ENCODE data around the gene ACVR2B.

ACVR2B gene

DNA sequence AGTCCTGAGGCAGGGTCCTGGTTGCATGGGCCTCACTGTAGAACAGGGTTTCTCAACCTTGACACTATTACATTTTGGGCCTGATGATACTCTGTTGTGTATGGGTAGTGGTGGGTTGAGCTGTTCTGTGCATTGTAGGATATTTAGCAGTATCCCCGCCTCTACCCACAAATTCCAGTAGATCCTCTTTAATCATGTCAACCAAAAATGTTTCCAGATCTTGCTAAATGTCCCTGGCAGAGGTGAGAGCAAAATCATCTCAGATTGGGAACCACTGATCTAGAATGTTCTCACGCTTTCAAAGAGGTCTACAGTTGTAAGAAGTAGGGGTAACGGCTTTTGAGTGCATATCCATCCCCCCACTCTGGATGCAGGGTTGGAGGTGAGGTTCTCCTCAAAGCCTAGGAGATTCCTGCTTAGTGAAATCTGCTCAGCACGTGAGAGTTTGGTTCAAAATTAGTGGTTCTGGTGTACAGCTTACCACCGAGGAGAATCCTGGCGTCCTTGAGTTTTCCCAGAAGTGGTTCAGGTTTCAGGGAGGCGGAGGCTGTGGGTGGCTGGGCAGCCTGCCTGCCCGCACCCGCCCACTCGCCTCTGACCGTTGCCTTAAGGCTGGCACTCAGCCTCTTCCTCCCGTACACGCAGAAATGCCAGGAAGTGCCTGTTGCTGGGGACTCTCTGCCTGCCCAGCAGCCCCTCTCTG is 5.3 kb downstream of the ACVR2B start:
- DNase-seq: no peak

GRCh38 chr3:38459499-38460048 is 5.9 kb downstream of the ACVR2B start:
- no peak for DNase-seq

GRCh38 chr3:38460377-38461270 is 6.9 kb downstream of the ACVR2B start:
- DNase-seq: no peak

DNA sequence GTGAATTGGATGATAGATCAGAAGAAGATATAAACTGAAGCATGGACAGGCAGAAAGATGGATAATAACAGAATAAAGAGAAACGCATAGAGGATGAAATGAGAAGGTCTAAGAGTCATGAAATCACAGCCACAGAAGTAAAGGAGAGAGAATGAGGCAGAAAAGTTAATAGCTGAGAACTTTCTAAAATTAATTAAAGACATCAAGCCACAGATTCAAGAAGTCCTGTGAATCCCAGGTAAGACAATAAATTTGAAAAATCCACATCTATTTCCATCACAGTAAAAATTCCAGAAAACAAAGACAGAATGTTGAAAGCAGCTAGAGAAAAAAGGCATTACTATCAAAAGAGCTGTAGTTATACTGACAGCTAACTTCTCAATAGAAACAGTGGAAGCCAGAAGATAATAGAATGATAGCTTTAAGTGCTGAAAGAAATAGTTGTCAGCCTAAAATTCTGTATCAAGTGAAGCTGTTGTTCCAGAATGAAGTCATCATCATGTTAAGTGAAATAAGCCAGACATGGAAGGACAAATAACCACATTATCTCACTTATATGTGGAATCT is 12.0 kb downstream of the ACVR2B start:
- DNase-seq: no peak

DNA sequence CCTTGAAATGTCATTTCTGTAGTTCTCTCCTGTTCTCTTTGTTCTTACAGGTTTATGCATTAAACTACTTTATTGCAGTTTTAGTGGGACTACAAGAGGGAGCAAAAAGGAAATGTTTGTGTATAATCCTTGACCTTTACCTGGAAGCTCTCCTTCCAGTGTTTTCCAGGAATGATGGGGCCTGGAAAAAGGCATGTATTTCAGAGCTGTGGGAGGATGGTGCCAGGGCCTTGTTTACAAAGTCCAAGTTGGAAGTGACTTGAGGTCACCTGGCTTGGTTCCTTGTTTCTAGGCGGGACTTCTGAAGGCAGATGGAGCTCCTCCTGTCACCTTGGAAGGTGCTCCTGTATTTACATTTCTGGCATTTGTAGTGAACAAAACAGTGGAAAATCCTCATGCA is 15.1 kb downstream of the ACVR2B start:
- no peak for DNase-seq

- DNase-seq: no peak
Measured at GRCh38 chr3:38469852-38470251, 16.2 kb downstream of the ACVR2B start.

DNA sequence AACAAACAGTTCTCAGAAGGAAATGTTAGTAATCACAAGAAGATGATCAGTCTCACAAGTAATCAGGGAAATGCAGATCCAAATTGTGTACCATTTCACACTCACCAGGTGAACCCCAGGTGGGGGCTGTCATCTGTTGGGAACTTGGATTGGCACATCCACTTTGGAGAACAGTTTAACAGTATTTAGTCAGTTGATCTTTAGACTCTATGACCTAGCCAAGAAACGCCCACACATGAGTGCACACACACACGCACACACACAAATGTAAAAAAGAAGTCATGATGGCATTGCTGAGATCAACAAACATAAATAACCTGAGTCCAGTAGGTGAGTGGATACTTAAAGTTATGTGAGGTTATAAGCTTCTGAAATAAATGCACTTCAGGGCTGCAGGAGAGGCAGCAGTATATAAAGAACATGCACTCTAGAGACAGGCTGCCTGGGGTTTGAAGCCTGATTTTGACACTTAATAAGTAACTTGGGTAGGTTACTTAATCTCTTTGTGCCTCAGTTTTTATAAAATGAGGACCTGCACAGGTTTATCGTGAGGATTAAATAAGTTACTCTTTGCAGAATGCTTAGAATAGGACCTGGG is 17.7 kb downstream of the ACVR2B start:
- DNase-seq: no peak

- no peak for DNase-seq
Measured at GRCh38 chr3:38472342-38472741, 18.7 kb downstream of the ACVR2B start.

DNA sequence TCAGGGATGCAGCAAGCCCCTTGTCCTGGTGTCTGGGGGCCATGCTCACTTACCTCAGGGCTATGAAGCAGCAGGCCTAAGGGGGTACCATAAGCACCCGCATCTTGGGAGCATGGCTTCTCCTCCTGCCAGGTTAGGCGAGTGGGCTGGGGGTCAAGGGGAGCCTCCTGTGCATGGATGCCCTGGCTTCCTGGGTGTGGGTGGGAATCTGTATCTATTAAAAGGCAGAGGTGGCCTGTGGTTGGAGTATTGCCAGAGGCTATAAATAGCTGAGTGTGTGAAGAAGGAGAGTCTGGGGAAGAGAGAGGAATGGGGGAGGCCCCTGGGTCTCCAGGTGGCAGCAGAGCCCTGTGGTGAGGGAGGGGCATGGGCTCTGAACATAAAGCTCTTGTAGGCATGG is 19.5 kb downstream of the ACVR2B start:
- no peak for DNase-seq

DNA sequence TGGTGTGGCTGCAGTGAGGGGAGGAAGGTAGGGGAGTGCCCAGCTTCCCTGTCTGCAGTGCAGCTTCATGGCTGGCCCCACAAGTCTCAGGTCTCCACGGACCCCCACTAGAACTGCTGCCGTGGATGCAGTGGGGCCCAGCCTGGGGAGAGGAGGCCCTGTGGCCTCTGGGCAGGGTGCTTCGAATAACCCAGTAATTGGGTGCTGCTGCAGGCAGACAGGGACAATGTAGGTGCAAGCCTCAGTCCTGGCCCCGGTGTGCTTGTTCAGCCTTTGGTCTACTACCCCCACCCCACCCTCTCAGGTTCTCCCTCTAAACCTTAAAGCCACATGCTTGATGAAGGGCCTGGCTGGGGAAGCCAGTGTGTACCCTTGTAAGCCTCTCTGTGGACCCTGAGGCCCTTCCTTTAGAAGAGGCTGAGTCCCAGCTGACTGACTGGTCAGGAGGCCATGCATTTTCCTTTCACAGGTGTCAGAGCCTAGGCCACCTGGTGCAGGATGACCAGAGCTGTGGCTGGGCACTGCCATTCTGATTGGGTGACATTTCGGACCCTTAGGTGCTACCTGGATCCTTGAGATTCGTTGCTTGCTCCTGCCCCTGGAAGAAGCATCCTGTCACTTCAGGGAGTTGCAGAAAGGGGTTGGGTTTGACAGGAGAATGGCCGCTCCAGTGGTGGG is 21.4 kb downstream of the ACVR2B start:
- DNase-seq: no peak

GRCh38 chr3:38475716-38476115 is 22.0 kb downstream of the ACVR2B start:
- no peak for DNase-seq

DNA sequence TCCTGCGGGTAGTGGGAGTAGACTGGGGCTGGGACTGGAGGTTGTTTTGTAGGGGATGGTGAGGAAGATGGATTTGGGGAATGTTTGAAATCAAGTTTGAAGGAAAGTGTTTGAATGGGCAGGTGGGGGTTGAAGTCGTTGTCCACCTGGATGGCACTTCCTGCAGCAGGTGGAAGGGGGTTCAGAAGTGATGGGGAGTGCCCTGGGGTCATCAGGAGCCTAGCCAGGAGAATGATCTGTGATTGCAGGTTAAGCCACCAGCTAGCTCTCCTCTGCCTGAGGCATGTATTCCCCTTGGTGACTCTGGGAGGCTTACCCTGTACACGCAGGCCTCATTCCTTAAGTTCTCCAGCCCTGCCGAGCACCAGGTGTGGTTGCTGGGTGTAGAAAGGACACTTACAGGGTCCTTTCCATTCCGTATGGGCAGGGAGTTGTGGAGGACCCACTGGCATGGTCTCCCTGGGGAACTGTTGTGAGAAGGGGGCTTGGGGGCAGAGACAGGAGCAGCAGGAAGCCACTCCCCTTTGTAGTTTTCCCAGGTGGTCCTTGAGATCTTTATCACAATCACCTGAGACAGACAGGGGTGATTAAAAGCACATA is 22.6 kb downstream of the ACVR2B start:
- no peak for DNase-seq

- no peak for DNase-seq
Measured at GRCh38 chr3:38477057-38477820, 23.5 kb downstream of the ACVR2B start.

DNA sequence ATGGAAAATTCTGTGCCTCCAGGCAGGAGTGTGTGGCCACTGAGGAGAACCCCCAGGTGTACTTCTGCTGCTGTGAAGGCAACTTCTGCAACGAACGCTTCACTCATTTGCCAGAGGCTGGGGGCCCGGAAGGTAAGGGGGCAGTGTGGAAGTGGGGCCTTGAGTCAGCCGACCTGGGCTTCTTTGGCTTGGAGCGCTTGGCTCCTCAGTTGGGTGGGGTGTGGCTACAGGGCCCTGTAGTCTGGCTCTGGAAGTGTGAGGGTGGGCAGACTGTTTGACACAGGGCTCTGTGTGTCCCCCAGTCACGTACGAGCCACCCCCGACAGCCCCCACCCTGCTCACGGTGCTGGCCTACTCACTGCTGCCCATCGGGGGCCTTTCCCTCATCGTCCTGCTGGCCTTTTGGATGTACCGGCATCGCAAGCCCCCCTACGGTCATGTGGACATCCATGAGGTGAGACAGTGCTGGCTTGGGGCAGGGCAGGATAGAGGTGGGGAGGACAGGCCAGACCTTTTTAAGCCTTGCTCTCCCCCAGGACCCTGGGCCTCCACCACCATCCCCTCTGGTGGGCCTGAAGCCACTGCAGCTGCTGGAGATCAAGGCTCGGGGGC is 24.3 kb downstream of the ACVR2B start:
- DNase-seq: no peak

- DNase-seq: no peak
Measured at GRCh38 chr3:38478901-38479300, 25.2 kb downstream of the ACVR2B start.

- peak; percentile 41 for DNase-seq
Measured at GRCh38 chr3:38479431-38480092, 25.9 kb downstream of the ACVR2B start.

DNA sequence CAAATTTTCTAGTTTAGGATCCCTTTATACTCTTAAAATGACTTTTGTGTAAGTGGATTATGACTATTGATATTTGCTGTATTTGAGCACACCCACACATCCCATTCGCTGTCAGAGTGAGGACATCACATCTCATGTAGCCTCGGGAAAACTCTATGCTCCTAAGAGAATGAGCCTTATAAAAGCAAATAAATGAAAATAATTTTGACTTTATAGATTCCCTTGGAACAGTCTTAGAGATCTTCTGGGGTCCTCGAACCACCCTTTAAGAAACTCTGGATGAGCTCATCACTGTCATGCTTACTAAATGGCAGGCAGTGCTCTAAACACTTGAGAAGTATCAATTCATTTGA is 26.4 kb downstream of the ACVR2B start:
- DNase-seq: no peak

DNA sequence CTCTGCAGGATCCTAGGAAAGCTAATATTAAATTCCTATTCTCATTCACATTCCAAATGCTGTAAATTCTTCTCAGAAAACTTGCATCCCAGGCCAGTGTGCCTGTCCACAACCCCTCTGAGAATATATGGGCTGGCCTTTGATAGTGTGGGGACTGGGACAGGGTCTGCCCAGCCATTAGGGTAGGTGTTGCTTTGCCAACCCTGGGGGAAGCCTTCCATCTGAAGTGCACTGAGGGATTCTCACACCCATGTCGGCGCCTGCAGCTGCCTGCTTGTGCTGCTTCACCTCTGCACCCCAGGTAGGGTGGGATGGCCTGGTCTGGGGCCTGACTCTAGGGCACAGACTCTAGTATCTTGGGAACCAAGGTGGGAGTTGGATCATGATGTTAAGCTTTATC is 27.2 kb downstream of the ACVR2B start:
- no peak for DNase-seq

DNA sequence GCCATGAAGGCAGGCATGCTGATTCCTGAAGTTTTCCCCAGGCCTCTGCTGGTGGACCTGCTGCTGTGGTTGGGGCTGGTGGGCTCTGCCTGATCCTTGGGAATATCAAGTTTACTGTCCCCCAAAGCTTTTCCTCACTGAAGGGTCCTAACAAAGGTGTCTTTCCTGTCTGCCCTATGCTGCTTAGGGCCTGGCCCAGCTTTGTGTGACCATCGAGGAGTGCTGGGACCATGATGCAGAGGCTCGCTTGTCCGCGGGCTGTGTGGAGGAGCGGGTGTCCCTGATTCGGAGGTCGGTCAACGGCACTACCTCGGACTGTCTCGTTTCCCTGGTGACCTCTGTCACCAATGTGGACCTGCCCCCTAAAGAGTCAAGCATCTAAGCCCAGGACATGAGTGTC is 29.3 kb downstream of the ACVR2B start:
- no peak for DNase-seq

GRCh38 chr3:38487323-38487722 is 33.6 kb downstream of the ACVR2B start:
- no peak for DNase-seq

DNA sequence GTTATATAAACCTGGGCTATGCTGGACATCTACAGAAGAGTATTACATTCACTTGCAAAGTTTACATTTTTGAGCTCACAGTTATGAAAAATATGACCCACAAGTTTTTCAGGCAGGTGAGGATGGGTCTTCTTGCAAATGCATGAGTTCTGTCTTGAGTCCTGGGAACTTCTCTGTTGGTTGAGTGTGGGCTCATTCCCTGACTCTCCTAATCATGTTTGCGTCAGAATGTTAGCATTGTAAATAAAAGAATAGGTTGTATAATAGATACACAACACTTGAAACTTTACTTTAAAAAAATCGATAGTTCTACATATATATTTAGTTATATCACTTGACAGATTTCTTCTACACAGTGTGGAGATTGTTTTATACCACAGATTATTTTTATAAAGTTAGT is 35.3 kb downstream of the ACVR2B start:
- no peak for DNase-seq

All from activated CD8-positive, alpha-beta memory T cell treated with anti-CD3 and anti-CD28 coated beads, Interleukin-2, amount 50 U/mL, for 4 hours (primary cell).